ENCODE results near the gene MACROD2. TPM values are rescaled to one million over a fixed set of nuclear protein-coding genes. Genes with fewer than 3 reads are reported as not detected.

The MACROD2 gene
- polyA plus RNA-seq, 2 of the 4 experiments (the other 2 are of a cell fraction) = 0.96 to 1.3 TPM

DNA sequence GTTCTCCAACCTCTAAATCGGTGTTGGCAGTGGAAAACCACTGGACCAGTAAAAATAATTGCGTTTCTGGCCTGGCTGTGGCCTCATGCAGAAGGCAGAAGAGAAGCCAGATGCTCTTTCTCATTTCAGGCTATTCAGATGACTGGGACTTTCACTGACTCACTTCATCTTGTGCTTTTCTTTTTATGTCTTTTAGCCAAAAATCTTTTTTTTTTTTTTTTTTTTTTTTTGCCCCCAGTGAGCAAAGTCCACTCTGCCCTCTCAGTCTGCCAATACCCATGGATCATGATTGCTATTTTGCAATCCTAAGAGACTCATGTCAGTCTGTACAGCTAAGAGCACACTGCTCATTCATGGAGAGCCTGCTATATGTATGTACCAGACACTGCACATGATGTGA is 1615.5 kb downstream of the MACROD2 start:
- CTCF ChIA-PET = no interaction called here
- 1% methylated on average over 2 of the region's 2 CpGs for WGBS (ENCODE audit: missing lambda C conversion rate)
- Histone ChIP-seq H3K4me2 (no peak overlapping the region), H3K4me3 (no peak overlapping the region), H3K4me1 (no peaks in the 10 kb centered on the region), H3K9me3 (no peaks in the 10 kb centered on the region), H3K27ac (no peak overlapping the region)
- no peak for TF ChIP-seq MAZ (IDR thresholded peaks at IDR 0.05; ENCODE audit: borderline replicate concordance, low read depth, low read length)
- TF ChIP-seq, protein P1, sequence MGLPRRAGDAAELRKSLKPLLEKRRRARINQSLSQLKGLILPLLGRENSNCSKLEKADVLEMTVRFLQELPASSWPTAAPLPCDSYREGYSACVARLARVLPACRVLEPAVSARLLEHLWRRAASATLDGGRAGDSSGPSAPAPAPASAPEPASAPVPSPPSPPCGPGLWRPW (IDR thresholded peaks at IDR 0.05) = no peak
- no peak for TF ChIP-seq PHF8 (IDR thresholded peaks at IDR 0.05; ENCODE audit: borderline replicate concordance, low read depth)
- no peak for TF ChIP-seq ZFP36 (IDR thresholded peaks at IDR 0.05; ENCODE audit: borderline replicate concordance, partially characterized antibody)
- no peak for TF ChIP-seq FOXS1 (CRISPR knock-in tag; IDR thresholded peaks at IDR 0.05)
- TF ChIP-seq, protein P2, sequence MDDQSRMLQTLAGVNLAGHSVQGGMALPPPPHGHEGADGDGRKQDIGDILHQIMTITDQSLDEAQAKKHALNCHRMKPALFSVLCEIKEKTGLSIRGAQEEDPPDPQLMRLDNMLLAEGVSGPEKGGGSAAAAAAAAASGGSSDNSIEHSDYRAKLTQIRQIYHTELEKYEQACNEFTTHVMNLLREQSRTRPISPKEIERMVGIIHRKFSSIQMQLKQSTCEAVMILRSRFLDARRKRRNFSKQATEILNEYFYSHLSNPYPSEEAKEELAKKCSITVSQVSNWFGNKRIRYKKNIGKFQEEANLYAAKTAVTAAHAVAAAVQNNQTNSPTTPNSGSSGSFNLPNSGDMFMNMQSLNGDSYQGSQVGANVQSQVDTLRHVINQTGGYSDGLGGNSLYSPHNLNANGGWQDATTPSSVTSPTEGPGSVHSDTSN (IDR thresholded peaks at IDR 0.05) = no peak
- no peak for TF ChIP-seq RNF2 (IDR thresholded peaks at IDR 0.05; ENCODE audit: borderline replicate concordance, low read depth)
- TF ChIP-seq JUNB (IDR thresholded peaks at IDR 0.05) = no peak
- no peak for DNase-seq (ENCODE audit: low read depth in 1 of 2, low spot score in 1 of 2)
- no peak for ATAC-seq
- POLR2A ChIA-PET = no interaction called here
- no peak for FAIRE-seq

- WGBS (ENCODE audit: missing lambda C conversion rate) = 23% methylated on average over 4 of the region's 4 CpGs
- DNase-seq (ENCODE audit: low read depth in 1 of 2, low spot score in 1 of 2) = no peak
- Histone ChIP-seq H3K4me1 (no peaks in the 10 kb centered on the region), H3K4me3 (no peak overlapping the region), H3K4me2 (no peak overlapping the region), H3K27ac (no peak overlapping the region), H3K9me3 (no peaks in the 10 kb centered on the region)
- CTCF ChIA-PET = interaction anchor here (1.7 kb wide), 1 partner anchor 10 kb away, joined by 5 read pairs; no protein-coding TSS in a partner anchor
- POLR2A ChIA-PET = no interaction called here
- TF ChIP-seq RCOR1 (IDR thresholded peaks at IDR 0.05; ENCODE audit: low read depth, low read length) (no peak), HOXB5 (CRISPR knock-in tag; IDR thresholded peaks at IDR 0.05) (no peak), HEYL (CRISPR knock-in tag; IDR thresholded peaks at IDR 0.05) (no peak), CBX8 (IDR thresholded peaks at IDR 0.05) (no peak), SMC3 (IDR thresholded peaks at IDR 0.05) (no peak), RNF2 (IDR thresholded peaks at IDR 0.05; ENCODE audit: borderline replicate concordance, low read depth) (no peak), ZNF302 (CRISPR knock-in tag; IDR thresholded peaks at IDR 0.05) (no peak), CEBPB (IDR thresholded peaks at IDR 0.05) (no peak), HOXB13 (CRISPR knock-in tag; IDR thresholded peaks at IDR 0.05; ENCODE audit: low read depth) (no peak)
- TF ChIP-seq, protein P3, sequence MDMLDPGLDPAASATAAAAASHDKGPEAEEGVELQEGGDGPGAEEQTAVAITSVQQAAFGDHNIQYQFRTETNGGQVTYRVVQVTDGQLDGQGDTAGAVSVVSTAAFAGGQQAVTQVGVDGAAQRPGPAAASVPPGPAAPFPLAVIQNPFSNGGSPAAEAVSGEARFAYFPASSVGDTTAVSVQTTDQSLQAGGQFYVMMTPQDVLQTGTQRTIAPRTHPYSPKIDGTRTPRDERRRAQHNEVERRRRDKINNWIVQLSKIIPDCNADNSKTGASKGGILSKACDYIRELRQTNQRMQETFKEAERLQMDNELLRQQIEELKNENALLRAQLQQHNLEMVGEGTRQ (IDR thresholded peaks at IDR 0.05) = no peak
- TF ChIP-seq, protein P4, sequence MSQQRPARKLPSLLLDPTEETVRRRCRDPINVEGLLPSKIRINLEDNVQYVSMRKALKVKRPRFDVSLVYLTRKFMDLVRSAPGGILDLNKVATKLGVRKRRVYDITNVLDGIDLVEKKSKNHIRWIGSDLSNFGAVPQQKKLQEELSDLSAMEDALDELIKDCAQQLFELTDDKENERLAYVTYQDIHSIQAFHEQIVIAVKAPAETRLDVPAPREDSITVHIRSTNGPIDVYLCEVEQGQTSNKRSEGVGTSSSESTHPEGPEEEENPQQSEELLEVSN (IDR thresholded peaks at IDR 0.05; ENCODE audit: borderline replicate concordance, low read depth) = no peak
- no peak for FAIRE-seq
- no peak for ATAC-seq
Observed at GRCh38 chr20:15611541-15611940, 1616.2 kb downstream of the MACROD2 start.

- Histone ChIP-seq H3K4me2 (no peak overlapping the region), H3K27ac (no peak overlapping the region), H3K4me3 (no peak overlapping the region), H3K9me3 (no peaks in the 10 kb centered on the region), H3K4me1 (no peaks in the 10 kb centered on the region)
- TF ChIP-seq REST (IDR thresholded peaks at IDR 0.05) (no peak), EHMT2 (IDR thresholded peaks at IDR 0.05; ENCODE audit: low read depth) (no peak), MAZ (IDR thresholded peaks at IDR 0.05; ENCODE audit: borderline replicate concordance, low read depth, low read length) (no peak), HEYL (CRISPR knock-in tag; IDR thresholded peaks at IDR 0.05) (no peak), RAD21 (conservative IDR thresholded peaks at IDR 0.05 in 1 of 2, IDR thresholded peaks at IDR 0.05 in 1 of 2) (no peak)
- TF ChIP-seq, protein P2 (IDR thresholded peaks at IDR 0.05) = no peak
- TF ChIP-seq, protein P5, sequence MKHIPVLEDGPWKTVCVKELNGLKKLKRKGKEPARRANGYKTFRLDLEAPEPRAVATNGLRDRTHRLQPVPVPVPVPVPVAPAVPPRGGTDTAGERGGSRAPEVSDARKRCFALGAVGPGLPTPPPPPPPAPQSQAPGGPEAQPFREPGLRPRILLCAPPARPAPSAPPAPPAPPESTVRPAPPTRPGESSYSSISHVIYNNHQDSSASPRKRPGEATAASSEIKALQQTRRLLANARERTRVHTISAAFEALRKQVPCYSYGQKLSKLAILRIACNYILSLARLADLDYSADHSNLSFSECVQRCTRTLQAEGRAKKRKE (CRISPR knock-in tag; IDR thresholded peaks at IDR 0.05; ENCODE audit: low read depth) = no peak
- FAIRE-seq (no peak), DNase-seq (ENCODE audit: low read depth in 1 of 2, low spot score in 1 of 2) (no peak), ATAC-seq (no peak)
- 52% methylated on average over 7 of the region's 7 CpGs for WGBS (ENCODE audit: missing lambda C conversion rate)
- ChIA-PET CTCF (interaction anchor here (1.7 kb wide), 1 partner anchor 10 kb away, joined by 5 read pairs; no protein-coding TSS in a partner anchor), POLR2A (no interaction called here)
Observed at GRCh38 chr20:15612198-15612597, 1616.9 kb downstream of the MACROD2 start.

All from A549 (cell line).